A549 (cell line): ENCODE measurements around the gene LELP1.

Experiments used
- CBX8 ChIP-seq: fragments of 200-600 bp; sonication (generic); IDR thresholded peaks from 2 replicates; pipeline ENCODE4 v1.6.1; 2016
- CTCF ChIP-seq: fragments of >200 bp; sonication (Bioruptor Twin); formaldehyde crosslinking; IDR thresholded peaks from 3 replicates; pipeline ENCODE4 v1.5.1; 2016
- EP300 ChIP-seq, 2 experiments: fragments of >200 bp; sonication (Bioruptor Twin); formaldehyde crosslinking; IDR thresholded peaks; 2 replicates in 1 of 2; 3 replicates in 1 of 2; pipeline ENCODE4 v1.6.1; 2016 to 2017
- JUN ChIP-seq, 2 experiments: fragments of >200 bp; sonication (Bioruptor Twin); formaldehyde crosslinking; IDR thresholded peaks; 2 replicates in 1 of 2; 3 replicates in 1 of 2; pipeline ENCODE4 v1.6.1; 2016 to 2017
- POLR2A ChIP-seq: IDR thresholded peaks from 2 replicates; pipeline ENCODE4 v1.6.1; 2012; ENCODE audit warnings: mild to moderate bottlenecking, low read length
- POLR2AphosphoS2 ChIP-seq: conservative IDR thresholded peaks from 2 replicates; pipeline ENCODE4 v1.6.1; 2012; ENCODE audit warnings: low read length, improper control_type of control experiment, inconsistent platforms
- RAD21 ChIP-seq, 2 experiments: fragments of >200 bp in 1 of 2; sonication (Bioruptor Twin) in 1 of 2; formaldehyde crosslinking in 1 of 2; IDR thresholded peaks in 1 of 2; conservative IDR thresholded peaks in 1 of 2; 2 replicates in 1 of 2; 3 replicates in 1 of 2; pipeline ENCODE4 v1.6.1; 2012 to 2018; ENCODE audit warnings: inconsistent platforms in 1 of 2
- RCOR1 ChIP-seq: fragments of 150-350 bp; IDR thresholded peaks from 2 replicates; pipeline ENCODE4 v1.6.1; 2014; ENCODE audit warnings: antibody characterized with exemption, low read length, low read depth
- RFX5 ChIP-seq: fragments of 450-650 bp; IDR thresholded peaks from 2 replicates; pipeline ENCODE4 v1.7.1; 2014; ENCODE audit warnings: antibody characterized with exemption, mild to moderate bottlenecking, moderate library complexity
- TP53 ChIP-seq: fragments of 250-450 bp; sonication (Bioruptor Pico); IDR thresholded peaks from 2 replicates; pipeline ENCODE4 v1.5.0; 2021; ENCODE audit warnings: mild to moderate bottlenecking, moderate library complexity
- TF ChIP-seq, protein P1 (sequence below): fragments of 200-600 bp; sonication (generic); IDR thresholded peaks from 2 replicates; pipeline ENCODE4 v1.6.1; 2016; ENCODE audit warnings: antibody characterized with exemption, mild to moderate bottlenecking, moderate library complexity

GRCh38 chr1:153217744-153218416, 14.7 kb downstream of the LELP1 start:
- TF ChIP-seq RFX5: no peak
- no peak for TF ChIP-seq CTCF
- TF ChIP-seq EP300 (IDR thresholded peaks at IDR 0.05): no peak
- TF ChIP-seq RAD21 (conservative IDR thresholded peaks at IDR 0.05 in 1 of 2, IDR thresholded peaks at IDR 0.05 in 1 of 2): no peak
- TF ChIP-seq POLR2A: no peak
- no peak for TF ChIP-seq POLR2AphosphoS2
- no peak for TF ChIP-seq JUN (IDR thresholded peaks at IDR 0.05)
- no peak for TF ChIP-seq RCOR1
- TF ChIP-seq, protein P1, sequence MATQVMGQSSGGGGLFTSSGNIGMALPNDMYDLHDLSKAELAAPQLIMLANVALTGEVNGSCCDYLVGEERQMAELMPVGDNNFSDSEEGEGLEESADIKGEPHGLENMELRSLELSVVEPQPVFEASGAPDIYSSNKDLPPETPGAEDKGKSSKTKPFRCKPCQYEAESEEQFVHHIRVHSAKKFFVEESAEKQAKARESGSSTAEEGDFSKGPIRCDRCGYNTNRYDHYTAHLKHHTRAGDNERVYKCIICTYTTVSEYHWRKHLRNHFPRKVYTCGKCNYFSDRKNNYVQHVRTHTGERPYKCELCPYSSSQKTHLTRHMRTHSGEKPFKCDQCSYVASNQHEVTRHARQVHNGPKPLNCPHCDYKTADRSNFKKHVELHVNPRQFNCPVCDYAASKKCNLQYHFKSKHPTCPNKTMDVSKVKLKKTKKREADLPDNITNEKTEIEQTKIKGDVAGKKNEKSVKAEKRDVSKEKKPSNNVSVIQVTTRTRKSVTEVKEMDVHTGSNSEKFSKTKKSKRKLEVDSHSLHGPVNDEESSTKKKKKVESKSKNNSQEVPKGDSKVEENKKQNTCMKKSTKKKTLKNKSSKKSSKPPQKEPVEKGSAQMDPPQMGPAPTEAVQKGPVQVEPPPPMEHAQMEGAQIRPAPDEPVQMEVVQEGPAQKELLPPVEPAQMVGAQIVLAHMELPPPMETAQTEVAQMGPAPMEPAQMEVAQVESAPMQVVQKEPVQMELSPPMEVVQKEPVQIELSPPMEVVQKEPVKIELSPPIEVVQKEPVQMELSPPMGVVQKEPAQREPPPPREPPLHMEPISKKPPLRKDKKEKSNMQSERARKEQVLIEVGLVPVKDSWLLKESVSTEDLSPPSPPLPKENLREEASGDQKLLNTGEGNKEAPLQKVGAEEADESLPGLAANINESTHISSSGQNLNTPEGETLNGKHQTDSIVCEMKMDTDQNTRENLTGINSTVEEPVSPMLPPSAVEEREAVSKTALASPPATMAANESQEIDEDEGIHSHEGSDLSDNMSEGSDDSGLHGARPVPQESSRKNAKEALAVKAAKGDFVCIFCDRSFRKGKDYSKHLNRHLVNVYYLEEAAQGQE: no peak
- TF ChIP-seq TP53: no peak
- TF ChIP-seq CBX8: no peak
